Fibroblast of lung (primary cell): ENCODE results near the gene TEX29. TPM values are rescaled to one million over a fixed set of nuclear protein-coding genes. Genes with fewer than 3 reads are reported as not detected.
A peak's percentile ranks its signal among the peaks of the same experiment; 100 is the strongest.

Experiments
- DNase-seq, 2 donors: peaks; one replicate each; pipeline versions ENCODE4 v3.0.0 to v3.0.0-alpha.2; 2010; ENCODE audit warnings: low read depth in 2 of 2
- H2AFZ ChIP-seq: 2 replicates; pipeline ENCODE4 v1.5.1; 2012; ENCODE audit warnings: low read length, control low read depth, inconsistent platforms
- H3K27ac ChIP-seq: 2 replicates; pipeline ENCODE4 v1.5.1; 2011; ENCODE audit warnings: low read length, control low read depth; ENCODE audit not compliant: insufficient read depth
- H3K27me3 ChIP-seq: 2 replicates; pipeline ENCODE4 v1.5.1; 2011; ENCODE audit warnings: mild to moderate bottlenecking, low read length; ENCODE audit not compliant: control insufficient read depth, insufficient read depth
- H3K36me3 ChIP-seq: 2 replicates; pipeline ENCODE4 v1.5.1; 2011; ENCODE audit warnings: low read length; ENCODE audit not compliant: control insufficient read depth, insufficient read depth
- H3K4me1 ChIP-seq: 2 replicates; pipeline ENCODE4 v1.5.1; 2011; ENCODE audit warnings: low read length; ENCODE audit not compliant: control insufficient read depth, insufficient read depth; ENCODE audit errors: extremely low read depth
- H3K4me2 ChIP-seq: 2 replicates; pipeline ENCODE4 v1.5.1; 2011; ENCODE audit warnings: low read length, control low read depth; ENCODE audit not compliant: insufficient read depth; ENCODE audit errors: extremely low read depth
- H3K4me3 ChIP-seq, 4 experiments: fragments of 200-600 bp in 1 of 4; sonication (generic) in 1 of 4; replicated peaks in 1 of 4; 2 replicates each; pipeline ENCODE4 v1.5.1; 2011 to 2016; ENCODE audit warnings: low read length in 4 of 4, low read depth in 3 of 4, mild to moderate bottlenecking in 3 of 4, control low read depth in 2 of 4, inconsistent platforms in 1 of 4, mixed read lengths in 1 of 4; ENCODE audit not compliant: insufficient read depth in 1 of 4; ENCODE audit errors: control extremely low read depth in 1 of 4
- H3K79me2 ChIP-seq: 2 replicates; pipeline ENCODE4 v1.5.1; 2012; ENCODE audit warnings: mild to moderate bottlenecking, low read length, inconsistent platforms; ENCODE audit not compliant: control insufficient read depth, insufficient read depth
- H3K9ac ChIP-seq: 2 replicates; pipeline ENCODE4 v1.5.1; 2011; ENCODE audit warnings: mild to moderate bottlenecking, low read length, control low read depth; ENCODE audit not compliant: insufficient read depth
- H3K9me3 ChIP-seq: 2 replicates; pipeline ENCODE4 v1.5.1; 2012; ENCODE audit warnings: low read depth, low read length; ENCODE audit not compliant: control insufficient read depth, insufficient read depth
- H4K20me1 ChIP-seq: 2 replicates; pipeline ENCODE4 v1.5.1; 2011; ENCODE audit warnings: low read length; ENCODE audit not compliant: control insufficient read depth, insufficient read depth; ENCODE audit errors: extremely low read depth
- EZH2 ChIP-seq: IDR thresholded peaks from 2 replicates; pipeline ENCODE4 v1.5.1; 2012; ENCODE audit warnings: low read length, control low read depth, mild to moderate bottlenecking; ENCODE audit errors: missing control alignments
- polyA plus RNA-seq, 2 donors: library from polyadenylated mRNA; depleted of rRNA in 1 of 2; stranded (reverse) in 1 of 2; unstranded in 1 of 2; fragments of >200 nt; gene quantifications; 2 replicates each; pipeline ENCODE4 v1.2.1, GENCODE V29; 2011 to 2012; ENCODE audit warnings: missing spikeins in 1 of 2
- total RNA-seq: library from RNA; depleted of rRNA; stranded (reverse); fragments of >200 nt; gene quantifications from 2 replicates; pipeline ENCODE4 v1.2.1, GENCODE V29; 2014
- TF ChIP-seq, protein P1 (sequence below), 2 donors: IDR thresholded peaks in 1 of 2; conservative IDR thresholded peaks in 1 of 2; 1 replicate in 1 of 2; 2 replicates in 1 of 2; pipeline ENCODE4 v1.5.1; 2011 to 2012; ENCODE audit warnings: low read length in 2 of 2, control low read depth in 1 of 2, inconsistent platforms in 1 of 2, low read depth in 1 of 2, mild to moderate bottlenecking in 1 of 2

The TEX29 gene
- total and polyA plus RNA-seq, 2 donors (not counting 1 experiment from before 2014, with no cell fraction given) = 0.66 to 1.7 TPM

GRCh38 chr13:111281751-111282311, 38.6 kb upstream of the TEX29 start:
- Histone ChIP-seq H3K9me3 (no peaks in the 10 kb centered on the region), H3K4me1 (peaks cover 12% of the 10 kb centered on the region), H3K27ac (peak overlapping the region; percentile 92), H2AFZ (no peak overlapping the region), H3K36me3 (peaks cover 20% of the 10 kb centered on the region), H3K9ac (peak overlapping the region; percentile 48), H3K4me2 (peak overlapping the region; percentile 69), H3K79me2 (peaks cover 2% of the 10 kb centered on the region), H4K20me1 (no peaks in the 10 kb centered on the region), H3K27me3 (no peaks in the 10 kb centered on the region), H3K4me3 (no peak overlapping the region)
- TF ChIP-seq, protein P1, sequence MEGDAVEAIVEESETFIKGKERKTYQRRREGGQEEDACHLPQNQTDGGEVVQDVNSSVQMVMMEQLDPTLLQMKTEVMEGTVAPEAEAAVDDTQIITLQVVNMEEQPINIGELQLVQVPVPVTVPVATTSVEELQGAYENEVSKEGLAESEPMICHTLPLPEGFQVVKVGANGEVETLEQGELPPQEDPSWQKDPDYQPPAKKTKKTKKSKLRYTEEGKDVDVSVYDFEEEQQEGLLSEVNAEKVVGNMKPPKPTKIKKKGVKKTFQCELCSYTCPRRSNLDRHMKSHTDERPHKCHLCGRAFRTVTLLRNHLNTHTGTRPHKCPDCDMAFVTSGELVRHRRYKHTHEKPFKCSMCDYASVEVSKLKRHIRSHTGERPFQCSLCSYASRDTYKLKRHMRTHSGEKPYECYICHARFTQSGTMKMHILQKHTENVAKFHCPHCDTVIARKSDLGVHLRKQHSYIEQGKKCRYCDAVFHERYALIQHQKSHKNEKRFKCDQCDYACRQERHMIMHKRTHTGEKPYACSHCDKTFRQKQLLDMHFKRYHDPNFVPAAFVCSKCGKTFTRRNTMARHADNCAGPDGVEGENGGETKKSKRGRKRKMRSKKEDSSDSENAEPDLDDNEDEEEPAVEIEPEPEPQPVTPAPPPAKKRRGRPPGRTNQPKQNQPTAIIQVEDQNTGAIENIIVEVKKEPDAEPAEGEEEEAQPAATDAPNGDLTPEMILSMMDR (conservative IDR thresholded peaks at IDR 0.05 in 1 of 2, IDR thresholded peaks at IDR 0.05 in 1 of 2; ENCODE audit: low read depth in 1 of 2, low read length in 2 of 2) = no peak
- TF ChIP-seq EZH2 = no peak
- peak; percentile 79 to 83 for DNase-seq

DNA sequence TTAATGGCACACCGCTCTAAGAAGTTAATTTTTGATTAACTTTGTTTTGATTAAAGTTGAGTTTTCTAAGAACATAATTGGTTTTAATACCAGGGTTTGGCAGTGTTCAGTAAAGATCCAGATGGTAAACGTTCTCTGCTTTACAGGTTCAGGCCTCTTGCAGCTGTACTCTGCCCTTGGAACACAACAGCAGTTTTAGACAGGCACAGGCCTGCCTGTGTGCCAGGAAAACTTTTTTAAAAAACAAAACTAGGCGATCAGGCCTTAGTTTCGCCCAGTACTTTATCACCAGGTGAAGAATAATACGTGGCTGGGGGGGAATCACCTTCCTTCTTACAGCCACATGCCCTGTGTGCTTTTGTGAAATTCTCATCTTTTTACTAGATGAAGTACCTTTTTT, 38.0 kb upstream of the TEX29 start:
- peaks cover 21% of the 10 kb centered on the region for H3K36me3 ChIP-seq
- DNase-seq = no peak
- no peak for TF ChIP-seq EZH2
- H3K9me3 ChIP-seq = no peaks in the 10 kb centered on the region
- H3K27me3 ChIP-seq = no peaks in the 10 kb centered on the region
- peaks cover 2% of the 10 kb centered on the region for H3K79me2 ChIP-seq
- H3K4me2 ChIP-seq = peak overlapping the region; percentile 69
- H3K4me3 ChIP-seq = no peak overlapping the region
- no peaks in the 10 kb centered on the region for H4K20me1 ChIP-seq
- peaks cover 12% of the 10 kb centered on the region for H3K4me1 ChIP-seq
- no peak overlapping the region for H2AFZ ChIP-seq
- no peak overlapping the region for H3K9ac ChIP-seq
- peak overlapping the region; percentile 92 for H3K27ac ChIP-seq

GRCh38 chr13:111282997-111283396, 37.4 kb upstream of the TEX29 start:
- H3K27me3 ChIP-seq = no peaks in the 10 kb centered on the region
- DNase-seq = no peak
- H3K9me3 ChIP-seq = no peaks in the 10 kb centered on the region
- peaks cover 2% of the 10 kb centered on the region for H3K79me2 ChIP-seq
- H3K4me2 ChIP-seq = no peak overlapping the region
- peak overlapping the region; percentile 92 for H3K27ac ChIP-seq
- H3K9ac ChIP-seq = no peak overlapping the region
- H3K4me3 ChIP-seq = no peak overlapping the region
- H2AFZ ChIP-seq = no peak overlapping the region
- H3K36me3 ChIP-seq = peaks cover 23% of the 10 kb centered on the region
- TF ChIP-seq, protein P1 (conservative IDR thresholded peaks at IDR 0.05 in 1 of 2, IDR thresholded peaks at IDR 0.05 in 1 of 2; ENCODE audit: low read depth in 1 of 2, low read length in 2 of 2) = no peak
- TF ChIP-seq EZH2 = no peak
- no peaks in the 10 kb centered on the region for H4K20me1 ChIP-seq
- peaks cover 12% of the 10 kb centered on the region for H3K4me1 ChIP-seq
